ENCODE results near the gene FBXO34.

FBXO34 gene

DNA sequence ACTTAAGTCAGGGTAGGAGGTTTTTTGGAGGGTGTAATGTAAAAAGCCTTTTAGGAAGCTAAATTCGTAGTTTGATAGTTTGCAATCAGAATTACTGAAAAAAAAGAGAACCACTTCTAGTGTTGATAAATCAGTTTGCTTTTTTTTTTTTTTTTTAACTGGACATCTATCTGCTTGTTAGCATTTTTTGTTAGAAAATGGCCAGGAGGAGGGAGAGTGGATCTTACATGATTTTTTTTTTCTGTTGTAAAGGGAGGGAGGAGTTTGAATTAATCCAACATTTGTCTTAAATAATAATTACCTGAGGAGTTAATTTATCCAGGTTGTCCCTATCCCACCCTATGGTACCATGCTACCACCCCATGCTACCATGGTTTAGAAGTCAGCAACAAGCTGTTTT, 1.2 kb downstream of the FBXO34 start:
- DNase-seq = no peak

DNA sequence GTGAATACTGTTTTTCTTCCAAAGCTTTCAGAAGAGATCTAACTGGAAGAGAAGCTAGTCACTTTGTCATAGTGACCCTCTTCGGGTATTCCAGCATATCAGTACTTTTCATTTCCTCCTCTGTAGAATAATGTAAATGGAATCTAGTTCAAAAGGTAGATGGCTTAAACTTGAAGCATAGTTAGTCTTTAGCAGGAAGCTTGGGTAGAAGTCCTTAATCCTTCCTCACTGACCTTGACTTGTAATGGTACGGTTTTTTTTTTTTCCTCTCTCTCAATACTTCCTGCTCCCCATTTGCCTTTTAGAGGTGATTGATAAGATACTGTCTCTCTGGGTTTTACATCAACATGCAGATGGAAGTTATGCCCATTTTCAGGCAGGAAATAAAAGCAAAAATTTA, 1.7 kb downstream of the FBXO34 start:
- DNase-seq = no peak

GRCh38 chr14:55274146-55274545, 2.9 kb downstream of the FBXO34 start:
- no peak for DNase-seq

DNA sequence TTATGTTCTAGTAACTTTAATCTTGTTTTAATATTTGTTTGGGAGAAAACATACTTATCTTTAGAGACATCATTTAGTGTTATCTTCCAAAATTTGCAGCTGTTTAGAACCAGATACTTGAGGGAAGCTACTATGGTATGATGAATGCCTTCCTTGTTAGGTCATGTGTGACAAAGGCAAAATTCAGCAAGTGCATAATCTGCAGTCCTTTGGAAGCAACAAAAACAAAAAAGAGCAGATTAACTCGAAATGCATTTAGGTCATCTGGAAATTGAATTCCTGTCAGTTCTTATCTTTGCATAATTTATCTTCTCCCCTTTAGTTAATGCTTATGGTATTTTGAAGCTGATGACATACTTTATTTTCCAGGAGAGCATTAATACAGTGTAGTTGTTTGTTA, 3.5 kb downstream of the FBXO34 start:
- no peak for DNase-seq

- no peak for DNase-seq
Measured at GRCh38 chr14:55276736-55277135, 5.5 kb downstream of the FBXO34 start.

GRCh38 chr14:55277972-55278740, 6.9 kb downstream of the FBXO34 start:
- DNase-seq = no peak

DNA sequence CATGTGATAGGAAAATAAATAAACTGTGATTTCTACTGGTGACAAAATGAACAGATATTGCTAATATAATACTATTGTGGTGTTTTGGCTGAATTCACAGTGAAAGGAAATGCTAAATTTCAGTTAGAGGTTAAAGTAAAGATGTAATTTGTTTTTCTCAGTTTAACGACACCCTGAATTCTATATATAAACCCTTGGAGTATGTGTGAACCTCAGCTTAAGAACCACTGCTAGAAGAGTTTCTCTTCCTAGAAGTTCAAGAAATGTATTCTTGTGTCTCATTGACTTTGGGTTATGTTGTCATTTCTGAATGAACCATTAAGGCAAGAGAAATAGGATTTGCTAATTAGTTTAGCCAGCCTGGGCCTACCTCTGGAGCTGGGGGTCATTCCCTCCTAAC, 8.2 kb downstream of the FBXO34 start:
- no peak for DNase-seq

GRCh38 chr14:55281316-55281839, 10.2 kb downstream of the FBXO34 start:
- no peak for DNase-seq

GRCh38 chr14:55285048-55285652, 13.9 kb downstream of the FBXO34 start:
- no peak for DNase-seq

- DNase-seq = no peak
Measured at GRCh38 chr14:55288439-55288838, 17.2 kb downstream of the FBXO34 start.

GRCh38 chr14:55291480-55292081, 20.4 kb downstream of the FBXO34 start:
- no peak for DNase-seq

DNA sequence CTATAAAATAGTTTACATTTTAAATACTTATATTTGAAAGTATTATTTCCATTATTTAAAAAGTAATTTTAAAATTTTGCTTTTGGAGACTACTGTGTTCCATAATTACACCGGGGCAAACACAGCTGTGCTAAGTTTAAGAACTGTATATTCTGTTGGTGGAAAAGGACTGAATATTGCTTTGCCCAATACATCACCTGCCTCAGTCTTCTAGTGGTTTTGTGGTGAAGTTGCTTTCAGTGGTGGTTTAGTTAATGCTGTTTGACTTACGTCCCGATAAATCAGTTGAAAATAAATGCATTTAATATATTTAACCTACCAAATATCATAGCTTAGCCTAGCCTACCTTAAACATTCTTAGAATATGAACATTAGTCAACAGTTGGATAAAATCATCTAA, 23.4 kb downstream of the FBXO34 start:
- no peak for DNase-seq

GRCh38 chr14:55297611-55298499, 26.6 kb downstream of the FBXO34 start:
- DNase-seq = no peak

GRCh38 chr14:55298500-55298822, 27.2 kb downstream of the FBXO34 start:
- DNase-seq = no peak

- no peak for DNase-seq
Measured at GRCh38 chr14:55301437-55302121, 30.4 kb downstream of the FBXO34 start.

- no peak for DNase-seq
Measured at GRCh38 chr14:55302367-55303124, 31.3 kb downstream of the FBXO34 start.

DNA sequence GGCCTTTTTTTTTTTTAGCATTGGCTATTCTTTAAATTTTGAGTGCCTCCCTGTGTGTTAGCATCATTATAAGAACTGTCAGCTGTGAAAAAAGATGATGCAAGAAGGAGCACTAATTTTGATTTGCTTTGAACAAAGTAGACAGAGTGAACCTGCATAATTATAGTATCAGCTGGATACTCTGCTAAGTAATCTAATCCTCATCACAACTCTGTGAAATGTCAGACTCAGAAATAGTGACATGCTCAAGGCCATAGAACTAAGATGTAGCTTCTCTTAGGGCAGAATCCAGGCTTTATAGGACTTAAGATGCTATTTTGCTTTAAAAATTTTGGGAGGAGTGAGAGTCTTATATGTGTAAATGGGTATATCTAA, 31.9 kb downstream of the FBXO34 start:
- no peak for DNase-seq

DNA sequence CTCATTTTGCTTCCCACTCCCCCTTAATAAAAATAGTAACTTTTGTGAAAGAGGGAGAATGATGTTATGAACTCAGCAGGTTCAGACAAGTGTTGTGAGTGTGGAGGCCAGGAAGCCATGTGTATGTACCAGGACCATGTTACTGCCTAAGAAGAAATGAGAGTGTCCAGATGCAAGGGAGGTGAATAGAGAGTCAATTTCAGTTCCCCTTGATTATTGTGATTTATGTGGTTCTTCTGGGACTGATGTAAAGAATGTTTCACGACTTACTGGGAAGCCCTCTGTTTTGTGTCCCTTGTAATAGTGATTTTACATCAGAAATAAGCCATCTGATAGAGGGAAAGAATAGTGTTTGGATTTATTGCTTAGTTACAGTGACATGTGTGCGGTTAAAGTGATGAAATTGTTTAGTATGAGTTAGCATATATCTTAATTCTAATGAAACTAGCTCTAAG, 32.5 kb downstream of the FBXO34 start:
- DNase-seq = no peak

DNA sequence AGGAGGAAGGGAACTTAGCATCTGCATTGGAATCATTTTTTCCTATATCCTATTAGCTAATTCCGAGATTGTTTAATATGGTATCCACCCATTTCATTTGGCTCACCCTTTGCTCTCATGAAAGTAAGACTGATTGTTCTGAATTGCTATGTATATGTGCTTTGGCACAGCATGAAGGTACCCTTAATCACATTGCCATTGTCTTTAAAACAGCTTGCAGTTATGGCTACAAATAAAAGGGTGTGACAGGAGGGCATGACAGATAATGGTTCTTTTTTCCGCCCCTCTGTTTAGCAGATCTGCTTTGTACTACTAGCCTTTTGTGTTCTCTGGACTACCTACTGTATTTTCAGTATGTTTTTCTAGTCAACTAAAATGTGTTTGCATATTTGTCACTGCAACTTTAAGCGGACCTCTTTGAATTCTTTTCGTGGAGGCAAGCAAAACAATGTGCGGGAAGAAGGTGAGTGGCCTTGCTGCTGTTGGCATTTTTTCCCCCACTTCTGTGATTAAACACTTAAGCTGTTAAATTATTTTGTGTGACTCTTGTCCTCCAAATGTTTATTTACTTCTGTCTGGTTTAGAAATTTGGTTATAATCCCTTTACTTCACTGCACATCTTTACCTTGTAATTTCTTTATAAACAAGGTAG, 35.8 kb downstream of the FBXO34 start:
- no peak for DNase-seq

DNA sequence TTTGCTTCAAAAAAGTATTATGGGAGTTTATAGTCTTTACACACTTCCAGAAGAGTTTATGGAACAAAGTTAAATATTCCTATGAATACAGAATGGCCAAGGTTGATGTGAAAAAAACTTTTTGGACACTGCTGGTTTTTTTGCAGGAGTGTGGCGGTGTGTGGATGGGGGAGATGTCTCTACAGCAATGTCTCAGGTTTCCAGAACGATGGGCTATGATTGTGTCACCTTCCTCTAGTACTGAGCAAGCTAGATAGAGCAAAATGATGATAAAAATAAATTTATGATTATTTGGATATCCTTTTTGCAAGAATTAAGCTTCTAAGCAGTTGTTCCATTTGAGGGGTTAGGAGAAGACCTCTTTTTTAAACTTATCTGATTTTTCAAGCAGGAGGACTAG, 37.9 kb downstream of the FBXO34 start:
- DNase-seq = no peak

GRCh38 chr14:55309761-55310365, 38.6 kb downstream of the FBXO34 start:
- DNase-seq = no peak

Data from activated effector memory CD4-positive, alpha-beta T cell treated with Interleukin-2 at 50 U/mL for 16 hours (primary cell).